Right lobe of liver (tissue), 6 donors: ENCODE measurements around the gene C5orf58. TPM values are rescaled to one million over a fixed set of nuclear protein-coding genes. Genes with fewer than 3 reads are reported as not detected.
A peak's percentile ranks its signal among the peaks of the same experiment; 100 is the strongest.

Experiments
- ATAC-seq, 4 donors: fragments of 200-7000 bp; cut with Tn5 transposase; one replicate each; pipeline ENCODE4 v1.9.1; 2020; ENCODE audit warnings: mild to moderate bottlenecking in 4 of 4, moderate library complexity in 4 of 4
- DNase-seq, 3 donors: peaks; one replicate each; pipeline ENCODE4 v3.0.0-alpha.2; 2020
- H3K27ac ChIP-seq, 3 donors: fragments of 200-600 bp; one replicate each; pipeline ENCODE4 v1.8.0; 2022
- H3K27me3 ChIP-seq, 2 donors: fragments of 200-600 bp; one replicate each; pipeline ENCODE4 v1.8.0; 2022
- H3K36me3 ChIP-seq, 4 donors: fragments of 200-600 bp; sonication (generic) in 1 of 4; one replicate each; pipeline versions ENCODE4 v1.5.1 to v1.8.0; 2017 to 2022; ENCODE audit warnings: control low read depth in 1 of 4
- H3K4me1 ChIP-seq, 4 donors: fragments of 200-600 bp; sonication (generic) in 1 of 4; one replicate each; pipeline versions ENCODE4 v1.5.1 to v1.8.0; 2017 to 2022; ENCODE audit warnings: control low read depth in 1 of 4
- H3K4me3 ChIP-seq, 3 donors: fragments of 200-600 bp; one replicate each; pipeline ENCODE4 v1.8.0; 2022
- H3K9me3 ChIP-seq, 4 donors: fragments of 200-600 bp; sonication (generic) in 1 of 4; one replicate each; pipeline versions ENCODE4 v1.5.1 to v1.8.0; 2017 to 2022; ENCODE audit warnings: control low read depth in 1 of 4
- POLR2A ChIP-seq: fragments of 450-650 bp; IDR thresholded peaks from one replicate; pipeline ENCODE4 v1.6.1; 2017; ENCODE audit warnings: antibody characterized with exemption, mild to moderate bottlenecking
- WGBS: methylation state at CpG from one replicate; pipeline ENCODE4 v1.1.6; 2018; ENCODE audit warnings: low coverage, low lambda C conversion rate; ENCODE audit not compliant: insufficient coverage; ENCODE audit errors: missing lambda C conversion rate; 5-methylcytosine and 5-hydroxymethylcytosine counted together
- intact Hi-C, 2 donors: fragments of 100-400 bp; cut with DNase I; formaldehyde crosslinking; loops; one replicate each; pipeline versions ENCODE4 v1.11.2 to v1.14.1; 2022
- total RNA-seq, 6 experiments: library from RNA; depleted of rRNA in 2 of 6; stranded (reverse); fragments of >200 nt in 2 of 6; fragmentation: NEBNext Ultra II Directional in 3 of 6; extraction: Animal tissue kit (Norgen Biotek cat#: 25700) in 3 of 6; gene quantifications; one replicate each; pipeline versions ENCODE4 v1.1.0 to v1.2.4, GENCODE V29; 2016 to 2023
- TF ChIP-seq, protein P1 (sequence below), 4 donors: fragments of 200-600 bp in 3 of 4; fragments of 450-650 bp in 1 of 4; IDR thresholded peaks; one replicate each; pipeline versions ENCODE4 v1.5.1 to v1.8.0; 2016 to 2022; ENCODE audit warnings: antibody characterized with exemption in 4 of 4, mild to moderate bottlenecking in 2 of 4
- donor health status: DM: no; HTN: yes; CAD: no.
- donor health status: DM: no; HTN: no; CAD: no.
- donor health status: DM: no; HTN: no; CAD: no.
- donor health status: DM: no; HTN: yes; CAD: no.
- donor health status: DM: no; HTN: yes; CAD: no.

C5orf58 gene
- total RNA-seq, 6 experiments from 2014 or later, result not detected

DNA sequence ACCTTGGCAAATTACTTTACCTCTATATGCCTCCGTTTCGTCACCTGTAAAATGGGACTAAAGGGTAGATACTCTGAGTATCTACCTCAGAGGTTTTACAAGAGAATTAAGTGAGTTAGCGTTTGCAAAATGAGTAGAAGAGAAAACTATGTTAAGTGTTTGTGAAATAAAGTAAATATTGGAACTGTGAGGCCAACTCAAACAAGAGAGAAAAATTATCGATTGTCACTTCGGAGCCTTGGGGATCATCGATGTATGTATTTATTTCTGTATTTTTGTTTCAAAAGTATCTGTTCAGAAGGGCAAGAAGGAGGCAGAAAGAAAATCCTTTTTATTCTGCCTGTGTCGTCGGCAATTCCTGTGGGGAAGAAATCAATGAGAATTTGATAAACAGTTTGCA is 25.8 kb upstream of the C5orf58 start:
- intact Hi-C loops, result no loop called here
- WGBS, result 39% methylated on average over 8 of the region's 8 CpGs
- no peak for DNase-seq

DNA sequence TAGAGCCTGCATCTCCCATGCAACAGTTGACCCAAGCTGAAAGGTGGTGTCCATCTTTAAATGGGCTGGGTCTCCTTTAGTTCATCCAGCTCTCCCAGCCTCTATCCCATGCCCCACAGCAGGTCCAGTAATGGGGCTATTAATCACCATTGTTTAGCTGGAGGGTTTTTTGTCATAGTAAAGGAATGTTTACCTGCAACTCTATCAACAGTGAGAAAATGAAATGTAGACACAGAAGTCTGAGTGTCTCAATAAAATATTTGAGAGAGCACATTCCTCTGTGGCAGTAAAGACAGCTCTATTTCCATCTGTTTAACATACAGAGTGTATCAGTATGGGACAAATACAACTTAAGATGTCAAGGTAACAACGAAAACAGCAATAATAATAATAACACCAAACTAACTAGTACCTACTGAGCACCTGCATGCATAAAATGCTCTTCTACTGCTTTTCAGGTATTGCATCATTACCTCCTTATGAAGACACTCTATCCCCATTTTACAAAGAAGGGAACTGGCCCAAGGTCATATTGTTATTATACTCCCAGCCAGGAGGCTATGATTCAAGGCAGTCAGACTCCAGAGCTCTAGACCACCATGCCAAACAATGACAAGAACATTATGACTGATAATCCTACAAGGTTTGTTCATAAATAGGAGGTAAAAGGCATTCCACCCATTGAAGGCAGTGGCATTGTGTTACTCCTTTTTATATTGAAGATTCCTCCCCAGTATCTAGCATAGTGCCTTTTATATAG is 21.0 kb upstream of the C5orf58 start:
- intact Hi-C loops, result no loop called here
- ATAC-seq (no peak), DNase-seq (no peak)
- no peaks in the 10 kb centered on the region for H3K36me3 ChIP-seq
- no peak for TF ChIP-seq POLR2A
- TF ChIP-seq, protein P1, sequence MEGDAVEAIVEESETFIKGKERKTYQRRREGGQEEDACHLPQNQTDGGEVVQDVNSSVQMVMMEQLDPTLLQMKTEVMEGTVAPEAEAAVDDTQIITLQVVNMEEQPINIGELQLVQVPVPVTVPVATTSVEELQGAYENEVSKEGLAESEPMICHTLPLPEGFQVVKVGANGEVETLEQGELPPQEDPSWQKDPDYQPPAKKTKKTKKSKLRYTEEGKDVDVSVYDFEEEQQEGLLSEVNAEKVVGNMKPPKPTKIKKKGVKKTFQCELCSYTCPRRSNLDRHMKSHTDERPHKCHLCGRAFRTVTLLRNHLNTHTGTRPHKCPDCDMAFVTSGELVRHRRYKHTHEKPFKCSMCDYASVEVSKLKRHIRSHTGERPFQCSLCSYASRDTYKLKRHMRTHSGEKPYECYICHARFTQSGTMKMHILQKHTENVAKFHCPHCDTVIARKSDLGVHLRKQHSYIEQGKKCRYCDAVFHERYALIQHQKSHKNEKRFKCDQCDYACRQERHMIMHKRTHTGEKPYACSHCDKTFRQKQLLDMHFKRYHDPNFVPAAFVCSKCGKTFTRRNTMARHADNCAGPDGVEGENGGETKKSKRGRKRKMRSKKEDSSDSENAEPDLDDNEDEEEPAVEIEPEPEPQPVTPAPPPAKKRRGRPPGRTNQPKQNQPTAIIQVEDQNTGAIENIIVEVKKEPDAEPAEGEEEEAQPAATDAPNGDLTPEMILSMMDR (IDR thresholded peaks at IDR 0.05), result no peak
- H3K27me3 ChIP-seq, result peaks cover 0 to 4% of the 10 kb centered on the region in 2 donors
- no peak overlapping the region for H3K4me3 ChIP-seq
- H3K9me3 ChIP-seq, result no peaks in the 10 kb centered on the region
- 45% methylated on average over 1 of the region's 1 CpG for WGBS
- H3K27ac ChIP-seq, result no peak overlapping the region
- no peaks in the 10 kb centered on the region for H3K4me1 ChIP-seq

More for the DNA sequence above, 25.8 kb upstream of the C5orf58 start:
- Histone ChIP-seq H3K4me1 (no peaks in the 10 kb centered on the region), H3K27me3 (peaks cover 0 to 4% of the 10 kb centered on the region in 2 donors), H3K4me3 (no peak overlapping the region), H3K36me3 (no peaks in the 10 kb centered on the region), H3K27ac (no peak overlapping the region), H3K9me3 (no peaks in the 10 kb centered on the region)
- TF ChIP-seq, protein P1 (IDR thresholded peaks at IDR 0.05), result no peak
- peak in 2 of 4 donors; percentile 32 to 34 for ATAC-seq

DNA sequence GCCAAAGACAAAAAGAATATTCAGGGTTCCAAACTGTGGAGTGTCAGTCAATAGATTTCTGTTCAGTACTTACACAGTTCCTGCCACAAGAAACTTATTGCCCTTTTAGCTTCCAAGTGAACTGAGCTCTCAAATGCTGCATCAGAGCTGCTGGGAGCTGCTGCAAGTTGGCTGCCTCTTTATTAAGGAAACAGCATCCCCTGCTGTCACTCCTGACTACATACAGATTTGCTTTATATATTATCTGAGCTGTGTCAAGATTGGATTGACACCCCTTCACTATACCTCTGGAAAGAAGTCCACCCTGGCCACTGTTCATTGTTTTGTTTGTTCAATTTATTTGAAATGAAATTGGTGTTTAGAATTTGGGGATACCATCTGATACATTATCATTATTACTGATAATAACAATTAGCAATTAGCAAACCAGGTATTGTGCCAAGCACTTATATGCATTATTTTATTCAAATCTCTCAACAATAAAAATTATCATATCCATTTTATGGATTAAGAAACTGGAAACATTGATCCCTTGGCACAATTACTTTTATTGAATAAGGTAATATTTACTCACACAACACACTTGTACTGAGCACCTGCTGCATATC is 16.4 kb upstream of the C5orf58 start:
- Histone ChIP-seq H3K27ac (no peak overlapping the region), H3K4me3 (no peak overlapping the region), H3K9me3 (no peaks in the 10 kb centered on the region), H3K36me3 (no peaks in the 10 kb centered on the region), H3K27me3 (no peaks in the 10 kb centered on the region), H3K4me1 (no peaks in the 10 kb centered on the region)
- ATAC-seq, result peak; percentile 49 to 81 (median 68)
- no peak for TF ChIP-seq POLR2A
- TF ChIP-seq, protein P1 (IDR thresholded peaks at IDR 0.05), result peak; percentile 34 to 55 (median 46)
- intact Hi-C loops, result no loop called here
- no peak for DNase-seq

DNA sequence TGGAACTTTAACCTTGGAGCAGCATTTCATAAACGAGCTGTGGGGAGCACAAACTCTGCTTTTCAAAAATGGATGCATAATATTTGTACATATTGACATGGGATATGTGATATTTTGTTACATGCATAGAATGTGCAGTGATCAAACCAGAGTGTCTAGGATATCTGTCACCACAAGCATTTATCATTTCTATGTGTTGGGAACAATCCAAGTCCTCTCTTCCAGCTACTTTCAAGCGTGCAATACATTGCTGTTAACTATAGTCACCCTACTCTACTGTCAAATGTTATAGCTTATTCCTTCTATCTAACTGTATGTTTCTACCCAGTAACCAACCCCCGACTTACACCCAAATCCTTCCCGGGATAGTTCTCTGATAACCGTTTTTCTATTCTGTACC is 15.0 kb upstream of the C5orf58 start:
- no peaks in the 10 kb centered on the region for H3K27me3 ChIP-seq
- H3K4me1 ChIP-seq, result no peaks in the 10 kb centered on the region
- no peaks in the 10 kb centered on the region for H3K36me3 ChIP-seq
- TF ChIP-seq, protein P1 (IDR thresholded peaks at IDR 0.05), result no peak
- no peak for TF ChIP-seq POLR2A
- no peak for DNase-seq
- no peak overlapping the region for H3K27ac ChIP-seq
- H3K9me3 ChIP-seq, result no peaks in the 10 kb centered on the region
- H3K4me3 ChIP-seq, result no peak overlapping the region
- ATAC-seq, result no peak
- 63% methylated on average over 5 of the region's 5 CpGs for WGBS
- intact Hi-C loops, result no loop called here
